Endothelial cell (in vitro differentiated cells): ENCODE results near the gene GRM7. TPM values are rescaled to one million over a fixed set of nuclear protein-coding genes. Genes with fewer than 3 reads are reported as not detected.

Experiments
- DNase-seq: peaks from one replicate; pipeline ENCODE4 v3.0.0; 2021; ENCODE audit warnings: low spot score
- H3K27ac Mint-ChIP-seq: one replicate; pipeline ENCODE4 v1.8.0; 2021; ENCODE audit warnings: mixed read lengths, inconsistent platforms; ENCODE audit not compliant: unreplicated experiment
- H3K27me3 Mint-ChIP-seq: one replicate; pipeline ENCODE4 v1.8.0; 2021; ENCODE audit warnings: mild to moderate bottlenecking, moderate library complexity, mixed read lengths, inconsistent platforms; ENCODE audit not compliant: unreplicated experiment
- H3K36me3 Mint-ChIP-seq: one replicate; pipeline ENCODE4 v1.8.0; 2021; ENCODE audit warnings: mild to moderate bottlenecking, low read depth, mixed read lengths, inconsistent platforms; ENCODE audit not compliant: unreplicated experiment
- H3K4me1 Mint-ChIP-seq: one replicate; pipeline ENCODE4 v1.8.0; 2021; ENCODE audit warnings: mild to moderate bottlenecking, mixed read lengths, inconsistent platforms; ENCODE audit not compliant: unreplicated experiment
- H3K4me3 Mint-ChIP-seq: one replicate; pipeline ENCODE4 v1.8.0; 2021; ENCODE audit warnings: mild to moderate bottlenecking, mixed read lengths, inconsistent platforms; ENCODE audit not compliant: unreplicated experiment
- H3K9me3 Mint-ChIP-seq: one replicate; pipeline ENCODE4 v1.8.0; 2021; ENCODE audit warnings: mixed read lengths, inconsistent platforms; ENCODE audit not compliant: unreplicated experiment
- CTCF ChIP-seq: fragments of 200-600 bp; sonication (generic); IDR thresholded peaks from one replicate; pipeline ENCODE4 v1.5.0; 2021; ENCODE audit warnings: antibody characterized with exemption; ENCODE audit not compliant: unreplicated experiment
- total RNA-seq: library from RNA; stranded (reverse); fragmentation: NEBNext Ultra II Directional; extraction: Animal tissue kit (Norgen Biotek cat#: 25700); gene quantifications from one replicate; pipeline ENCODE4 v1.2.1, GENCODE V29; 2021; ENCODE audit not compliant: unreplicated experiment

GRM7 gene
- total RNA-seq, 1 donor from 2014 or later: 0.18 TPM

- DNase-seq: no peak
- no peak for TF ChIP-seq CTCF
- Mint-ChIP-seq H3K4me3 (no peak overlapping the region), H3K9me3 (no peaks in the 10 kb centered on the region), H3K4me1 (no peaks in the 10 kb centered on the region), H3K36me3 (no peaks in the 10 kb centered on the region), H3K27ac (no peak overlapping the region), H3K27me3 (no peaks in the 10 kb centered on the region)
These were observed 779.9 kb downstream of the GRM7 start for GRCh38 chr3:7640787-7641186.

- Mint-ChIP-seq H3K36me3 (no peaks in the 10 kb centered on the region), H3K27ac (no peak overlapping the region), H3K4me1 (no peaks in the 10 kb centered on the region), H3K9me3 (no peaks in the 10 kb centered on the region), H3K27me3 (no peaks in the 10 kb centered on the region), H3K4me3 (no peak overlapping the region)
- DNase-seq: no peak
- no peak for TF ChIP-seq CTCF
These were observed 785.9 kb downstream of the GRM7 start for GRCh38 chr3:7646851-7647250.

- no peaks in the 10 kb centered on the region for H3K9me3 Mint-ChIP-seq
- no peak overlapping the region for H3K27ac Mint-ChIP-seq
- no peak for DNase-seq
These were observed 789.6 kb downstream of the GRM7 start for GRCh38 chr3:7650466-7650865.

GRCh38 chr3:7651274-7651673 lies 790.4 kb downstream of the GRM7 start:
- Mint-ChIP-seq H3K27me3 (no peaks in the 10 kb centered on the region), H3K9me3 (no peaks in the 10 kb centered on the region)

More at GRCh38 chr3:7650466-7650865, 789.6 kb downstream of the GRM7 start:
- Mint-ChIP-seq H3K4me1 (no peaks in the 10 kb centered on the region), H3K4me3 (no peak overlapping the region), H3K36me3 (no peaks in the 10 kb centered on the region), H3K27me3 (no peaks in the 10 kb centered on the region)
- no peak for TF ChIP-seq CTCF

More at GRCh38 chr3:7651274-7651673, 790.4 kb downstream of the GRM7 start:
- no peak overlapping the region for H3K4me3 Mint-ChIP-seq
- H3K4me1 Mint-ChIP-seq: no peaks in the 10 kb centered on the region
- no peak for DNase-seq
- TF ChIP-seq CTCF: no peak
- H3K27ac Mint-ChIP-seq: no peak overlapping the region
- H3K36me3 Mint-ChIP-seq: no peaks in the 10 kb centered on the region
